ENCODE results near the gene SOS2.
"Not testable (repeated sequence)": the region's sequence is repeated elsewhere in the genome, so short reads cannot be mapped to it uniquely, and the experiment has no call there.

The SOS2 gene

GRCh38 chr14:50083467-50084337 is 147.7 kb downstream of the SOS2 start:
- DNase-seq, result no peak

GRCh38 chr14:50082784-50083466 is 148.5 kb downstream of the SOS2 start:
- no peak for DNase-seq

- no peak for DNase-seq
Measured at GRCh38 chr14:50082308-50082742, 149.1 kb downstream of the SOS2 start.

GRCh38 chr14:50079103-50079502 is 152.3 kb downstream of the SOS2 start:
- not testable (repeated sequence) for DNase-seq

GRCh38 chr14:50073663-50074062 is 157.7 kb downstream of the SOS2 start:
- DNase-seq, result not testable (repeated sequence)

GRCh38 chr14:50072395-50072794 is 159.0 kb downstream of the SOS2 start:
- DNase-seq, result no peak

- no peak for DNase-seq
Measured at GRCh38 chr14:50070840-50071548, 160.4 kb downstream of the SOS2 start.

GRCh38 chr14:50070230-50070629 is 161.1 kb downstream of the SOS2 start:
- DNase-seq, result no peak

- no peak for DNase-seq
Measured at GRCh38 chr14:50069325-50069724, 162.1 kb downstream of the SOS2 start.

GRCh38 chr14:50068496-50068895 is 162.9 kb downstream of the SOS2 start:
- DNase-seq, result no peak

GRCh38 chr14:50067723-50068495 is 163.5 kb downstream of the SOS2 start:
- DNase-seq, result no peak
